ENCODE data around the gene SMOC2.
"Not testable (repeated sequence)": the region's sequence is repeated elsewhere in the genome, so short reads cannot be mapped to it uniquely, and the experiment has no call there.

SMOC2 gene

GRCh38 chr6:168536196-168536595 lies 95.2 kb downstream of the SMOC2 start:
- Histone ChIP-seq H3K36me3 (replicated peaks; ENCODE audit: low read depth, low read length) (no peaks in the 10 kb centered on the region), H4K20me1 (ENCODE audit: insufficient read depth, low read length) (no peaks in the 10 kb centered on the region), H3K4me3 (ENCODE audit: low read length) (no peak overlapping the region), H3K4me1 (ENCODE audit: low read length) (no peaks in the 10 kb centered on the region), H3K79me2 (ENCODE audit: low read length) (no peaks in the 10 kb centered on the region), H3K27me3 (ENCODE audit: low read depth, low read length) (no peaks in the 10 kb centered on the region), H3K9ac (ENCODE audit: low read length) (no peak overlapping the region), H3K4me2 (ENCODE audit: low read length) (no peak overlapping the region), H3K9me3 (ENCODE audit: insufficient read depth, low read length) (no peaks in the 10 kb centered on the region), H3K27ac (ENCODE audit: low read length) (no peak overlapping the region), H2AFZ (ENCODE audit: low read depth, low read length) (no peak overlapping the region)
- TF ChIP-seq CTCF (IDR thresholded peaks at IDR 0.05; ENCODE audit: low read depth, low read length) (no peak), EZH2phosphoT487 (IDR thresholded peaks at IDR 0.05; ENCODE audit: low read depth) (no peak)

- no peak overlapping the region for H3K9ac ChIP-seq (ENCODE audit: low read length)
- no peak overlapping the region for H3K27ac ChIP-seq (ENCODE audit: low read length)
- no peaks in the 10 kb centered on the region for H3K36me3 ChIP-seq (replicated peaks; ENCODE audit: low read depth, low read length)
- no peak overlapping the region for H3K4me2 ChIP-seq (ENCODE audit: low read length)
- TF ChIP-seq CTCF (IDR thresholded peaks at IDR 0.05; ENCODE audit: low read depth, low read length), result no peak
- TF ChIP-seq EZH2phosphoT487 (IDR thresholded peaks at IDR 0.05; ENCODE audit: low read depth), result no peak
- no peaks in the 10 kb centered on the region for H3K9me3 ChIP-seq (ENCODE audit: insufficient read depth, low read length)
- H2AFZ ChIP-seq (ENCODE audit: low read depth, low read length), result no peak overlapping the region
- H3K27me3 ChIP-seq (ENCODE audit: low read depth, low read length), result no peaks in the 10 kb centered on the region
- no peaks in the 10 kb centered on the region for H3K79me2 ChIP-seq (ENCODE audit: low read length)
- H4K20me1 ChIP-seq (ENCODE audit: insufficient read depth, low read length), result no peaks in the 10 kb centered on the region
- H3K4me3 ChIP-seq (ENCODE audit: low read length), result no peak overlapping the region
- H3K4me1 ChIP-seq (ENCODE audit: low read length), result no peaks in the 10 kb centered on the region
Observed at GRCh38 chr6:168536665-168537539, 95.9 kb downstream of the SMOC2 start.

DNA sequence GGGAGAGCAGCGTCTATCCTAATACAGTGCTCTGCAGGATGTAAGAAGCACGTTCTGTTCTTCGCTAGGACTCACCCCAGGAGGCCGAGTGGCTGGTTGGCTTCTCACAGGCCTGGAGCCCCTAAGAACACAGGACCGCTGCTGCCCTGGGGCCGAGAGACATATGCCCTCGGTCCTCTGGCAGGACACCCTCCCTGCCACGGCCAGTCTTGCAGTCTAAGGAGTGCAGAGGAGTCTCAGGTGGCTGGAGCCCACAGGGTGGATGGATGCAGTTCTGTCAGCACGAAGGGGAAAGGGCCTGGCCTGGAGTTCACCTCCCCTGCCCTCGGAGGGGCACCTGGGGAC lies 96.5 kb downstream of the SMOC2 start:
- Histone ChIP-seq H3K4me3 (ENCODE audit: low read length) (no peak overlapping the region), H4K20me1 (ENCODE audit: insufficient read depth, low read length) (no peaks in the 10 kb centered on the region), H2AFZ (ENCODE audit: low read depth, low read length) (no peak overlapping the region), H3K27me3 (ENCODE audit: low read depth, low read length) (no peaks in the 10 kb centered on the region), H3K27ac (ENCODE audit: low read length) (no peak overlapping the region), H3K9ac (ENCODE audit: low read length) (no peak overlapping the region), H3K36me3 (replicated peaks; ENCODE audit: low read depth, low read length) (no peaks in the 10 kb centered on the region), H3K4me2 (ENCODE audit: low read length) (no peak overlapping the region), H3K9me3 (ENCODE audit: insufficient read depth, low read length) (no peaks in the 10 kb centered on the region), H3K79me2 (ENCODE audit: low read length) (no peaks in the 10 kb centered on the region), H3K4me1 (ENCODE audit: low read length) (no peaks in the 10 kb centered on the region)
- no peak for TF ChIP-seq EZH2phosphoT487 (IDR thresholded peaks at IDR 0.05; ENCODE audit: low read depth)
- TF ChIP-seq CTCF (IDR thresholded peaks at IDR 0.05; ENCODE audit: low read depth, low read length), result no peak

DNA sequence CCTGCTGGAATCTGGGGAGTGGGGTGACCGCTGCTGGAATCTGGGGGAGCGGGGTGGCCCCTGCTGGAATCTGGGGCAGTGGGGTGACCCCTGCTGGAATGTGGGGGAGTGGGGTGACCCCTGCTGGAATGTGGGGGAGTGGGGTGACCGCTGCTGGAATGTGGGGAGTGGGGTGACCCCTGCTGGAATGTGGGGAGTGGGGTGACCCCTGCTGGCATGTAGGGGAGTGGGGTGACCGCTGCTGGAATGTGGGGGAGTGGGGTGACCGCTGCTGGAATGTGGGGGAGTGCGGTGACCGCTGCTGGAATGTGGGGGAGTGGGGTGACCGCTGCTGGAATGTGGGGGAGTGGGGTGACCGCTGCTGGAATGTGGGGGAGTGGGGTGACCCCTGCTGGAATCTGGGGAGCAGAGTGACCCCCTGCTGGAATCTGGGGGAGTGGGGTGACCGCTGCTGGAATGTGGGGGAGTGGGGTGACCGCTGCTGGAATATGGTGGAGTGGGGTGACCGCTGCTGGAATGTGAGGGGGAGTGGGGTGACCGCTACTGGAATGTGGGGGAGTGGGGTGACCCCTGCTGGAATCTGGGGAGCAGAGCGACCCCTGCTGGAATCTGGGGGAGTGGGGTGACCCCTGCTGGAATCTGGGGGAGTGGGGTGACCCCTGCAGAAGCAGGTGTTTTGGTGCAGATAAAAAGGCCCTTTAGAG lies 97.4 kb downstream of the SMOC2 start:
- H3K4me2 ChIP-seq (ENCODE audit: low read length); H3K27me3 ChIP-seq (ENCODE audit: low read depth, low read length); H2AFZ ChIP-seq (ENCODE audit: low read depth, low read length); H3K36me3 ChIP-seq (replicated peaks; ENCODE audit: low read depth, low read length); H3K9ac ChIP-seq (ENCODE audit: low read length); H3K79me2 ChIP-seq (ENCODE audit: low read length); H3K4me1 ChIP-seq (ENCODE audit: low read length); H4K20me1 ChIP-seq (ENCODE audit: insufficient read depth, low read length); H3K9me3 ChIP-seq (ENCODE audit: insufficient read depth, low read length); H3K4me3 ChIP-seq (ENCODE audit: low read length); H3K27ac ChIP-seq (ENCODE audit: low read length): not testable (repeated sequence)
- 0 out of 2 replicates have a peak, but pooled peaks have one; percentile 6 for TF ChIP-seq CTCF (IDR thresholded peaks at IDR 0.05; ENCODE audit: low read depth, low read length)

All from OCI-LY3 (cell line).